Osteoblast (primary cell): Measurements from ENCODE around the gene CLDN20. TPM values are rescaled to one million over a fixed set of nuclear protein-coding genes. Genes with fewer than 3 reads are reported as not detected.
A peak's percentile ranks its signal among the peaks of the same experiment; 100 is the strongest.
"Not testable (repeated sequence)": the region's sequence is repeated elsewhere in the genome, so short reads cannot be mapped to it uniquely, and the experiment has no call there.

Experiments used
- DNase-seq: peaks from one replicate; pipeline ENCODE4 v3.0.0; 2011; ENCODE audit warnings: low spot score, mixed read lengths; ENCODE audit not compliant: insufficient read length; ENCODE audit errors: missing footprints
- H2AFZ ChIP-seq: 2 replicates; pipeline ENCODE4 v1.6.0; 2011; ENCODE audit warnings: mild to moderate bottlenecking, low read length
- H3K27ac ChIP-seq: 2 replicates; pipeline ENCODE4 v1.5.1; 2011; ENCODE audit warnings: mild to moderate bottlenecking, low read depth, low read length, moderate library complexity
- H3K27me3 ChIP-seq: 2 replicates; pipeline ENCODE4 v1.6.0; 2012; ENCODE audit warnings: mild to moderate bottlenecking, control low read depth, inconsistent platforms, low read length, moderate library complexity; ENCODE audit not compliant: insufficient read depth
- H3K36me3 ChIP-seq: 2 replicates; pipeline ENCODE4 v1.5.1; 2011; ENCODE audit warnings: mild to moderate bottlenecking, low read length, control low read depth, moderate library complexity; ENCODE audit not compliant: insufficient read depth
- H3K4me1 ChIP-seq: 2 replicates; pipeline ENCODE4 v1.5.1; 2011; ENCODE audit warnings: mild to moderate bottlenecking, low read length, control low read depth, moderate library complexity; ENCODE audit not compliant: insufficient read depth
- H3K4me2 ChIP-seq: 2 replicates; pipeline ENCODE4 v1.6.0; 2011; ENCODE audit warnings: mild to moderate bottlenecking, low read length; ENCODE audit not compliant: insufficient read depth
- H3K4me3 ChIP-seq: fragments of 200-600 bp; sonication (generic); 3 replicates; pipeline ENCODE4 v1.5.1; 2012; ENCODE audit warnings: mild to moderate bottlenecking, low read length, inconsistent platforms; ENCODE audit not compliant: insufficient read depth
- H3K79me2 ChIP-seq: 2 replicates; pipeline ENCODE4 v1.6.0; 2012; ENCODE audit warnings: mild to moderate bottlenecking, low read length, control low read depth, inconsistent platforms; ENCODE audit not compliant: insufficient read depth
- H3K9me3 ChIP-seq: 2 replicates; pipeline ENCODE4 v1.5.1; 2011; ENCODE audit warnings: low read depth, low read length, control low read depth
- H4K20me1 ChIP-seq: 2 replicates; pipeline ENCODE4 v1.6.0; 2012; ENCODE audit warnings: mild to moderate bottlenecking, low read length, control low read depth; ENCODE audit not compliant: insufficient read depth
- total RNA-seq: library from RNA; depleted of rRNA; stranded (reverse); fragments of >200 nt; gene quantifications from 2 replicates; pipeline ENCODE4 v1.2.3, GENCODE V29; 2012
- TF ChIP-seq, protein P1 (sequence below): IDR thresholded peaks from 2 replicates; pipeline ENCODE4 v1.5.1; 2011; ENCODE audit warnings: mild to moderate bottlenecking, low read depth, low read length, moderate library complexity; ENCODE audit errors: extremely low read depth

The CLDN20 gene
- total RNA-seq, 1 donor = not detected

DNA sequence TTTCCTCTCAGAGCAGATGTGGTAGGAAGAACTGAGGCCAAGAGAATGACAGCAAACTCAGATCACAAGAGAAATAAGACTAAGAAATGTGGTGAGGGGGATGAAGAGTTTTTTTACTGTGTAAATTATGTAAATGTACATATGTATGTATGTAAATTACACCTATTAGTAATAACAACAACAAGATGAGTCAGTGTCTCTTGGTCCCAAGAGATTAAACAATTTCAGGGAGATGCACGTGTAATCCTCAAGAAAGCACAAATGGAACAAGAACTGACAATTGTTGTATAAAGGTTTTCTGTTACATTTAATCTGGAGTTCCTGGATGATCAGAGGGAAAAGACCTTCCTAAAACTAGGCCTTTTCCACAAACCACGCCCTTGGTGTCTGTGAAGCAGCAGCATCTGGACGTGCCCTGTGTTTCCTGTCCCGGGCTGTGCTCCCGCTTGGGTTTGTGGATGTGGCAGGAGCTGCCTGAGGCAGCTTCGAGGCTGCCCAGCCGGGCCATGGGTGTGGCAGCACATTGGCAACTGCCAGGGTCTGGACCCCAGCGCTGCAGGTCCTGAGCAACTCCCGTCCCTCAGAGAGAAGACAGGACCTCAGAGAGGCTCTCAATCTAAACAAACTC is 994 bp downstream of the CLDN20 start:
- Histone ChIP-seq H3K27me3 (no peaks in the 10 kb centered on the region), H3K79me2 (no peaks in the 10 kb centered on the region), H3K4me1 (peaks cover 14% of the 10 kb centered on the region), H3K36me3 (peaks cover 9% of the 10 kb centered on the region), H3K4me2 (peak overlapping the region; percentile 17), H3K9me3 (no peaks in the 10 kb centered on the region), H3K4me3 (peak overlapping the region; percentile 14), H2AFZ (peak overlapping the region; percentile 70), H4K20me1 (no peaks in the 10 kb centered on the region), H3K27ac (peak overlapping the region; percentile 36)
- DNase-seq = no peak
- TF ChIP-seq, protein P1, sequence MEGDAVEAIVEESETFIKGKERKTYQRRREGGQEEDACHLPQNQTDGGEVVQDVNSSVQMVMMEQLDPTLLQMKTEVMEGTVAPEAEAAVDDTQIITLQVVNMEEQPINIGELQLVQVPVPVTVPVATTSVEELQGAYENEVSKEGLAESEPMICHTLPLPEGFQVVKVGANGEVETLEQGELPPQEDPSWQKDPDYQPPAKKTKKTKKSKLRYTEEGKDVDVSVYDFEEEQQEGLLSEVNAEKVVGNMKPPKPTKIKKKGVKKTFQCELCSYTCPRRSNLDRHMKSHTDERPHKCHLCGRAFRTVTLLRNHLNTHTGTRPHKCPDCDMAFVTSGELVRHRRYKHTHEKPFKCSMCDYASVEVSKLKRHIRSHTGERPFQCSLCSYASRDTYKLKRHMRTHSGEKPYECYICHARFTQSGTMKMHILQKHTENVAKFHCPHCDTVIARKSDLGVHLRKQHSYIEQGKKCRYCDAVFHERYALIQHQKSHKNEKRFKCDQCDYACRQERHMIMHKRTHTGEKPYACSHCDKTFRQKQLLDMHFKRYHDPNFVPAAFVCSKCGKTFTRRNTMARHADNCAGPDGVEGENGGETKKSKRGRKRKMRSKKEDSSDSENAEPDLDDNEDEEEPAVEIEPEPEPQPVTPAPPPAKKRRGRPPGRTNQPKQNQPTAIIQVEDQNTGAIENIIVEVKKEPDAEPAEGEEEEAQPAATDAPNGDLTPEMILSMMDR = no peak

DNA sequence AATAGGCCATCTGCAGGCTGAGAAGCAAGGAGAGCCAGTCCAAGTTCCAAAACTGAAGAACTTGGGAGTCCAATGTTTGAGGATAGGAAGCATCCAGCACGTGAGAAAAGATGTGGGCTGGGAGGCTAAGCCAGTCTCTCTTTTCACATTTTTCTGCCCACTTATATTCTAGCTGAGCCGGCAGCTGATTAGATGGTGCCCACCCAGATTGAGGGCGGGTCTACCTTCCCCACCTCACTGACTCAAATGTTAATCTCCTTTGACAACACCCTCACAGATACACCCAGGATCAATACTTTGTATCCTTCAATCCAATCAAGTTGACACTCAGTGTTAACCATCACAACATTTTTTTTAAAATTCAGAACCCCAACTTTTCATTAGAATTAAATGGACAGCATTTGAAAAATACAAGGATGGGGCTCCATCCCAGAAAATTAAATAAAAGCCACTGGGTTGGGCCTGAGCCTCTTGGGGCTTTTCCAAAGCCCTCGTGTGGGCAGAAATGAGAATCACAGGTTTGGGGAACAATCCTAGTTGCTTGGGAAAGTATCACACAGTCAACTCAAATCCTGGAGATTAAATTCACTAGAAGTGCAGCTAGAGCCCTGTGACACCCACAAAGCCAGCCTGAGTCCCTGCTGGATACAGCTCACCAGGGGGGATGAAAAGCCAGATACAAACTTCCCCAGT is 2.2 kb downstream of the CLDN20 start:
- TF ChIP-seq, protein P1 = peak; percentile 34
- no peak overlapping the region for H2AFZ ChIP-seq
- H3K4me3 ChIP-seq = no peak overlapping the region
- peaks cover 5% of the 10 kb centered on the region for H3K36me3 ChIP-seq
- no peak overlapping the region for H3K4me2 ChIP-seq
- H3K9me3 ChIP-seq = no peaks in the 10 kb centered on the region
- H4K20me1 ChIP-seq = no peaks in the 10 kb centered on the region
- peaks cover 4% of the 10 kb centered on the region for H3K79me2 ChIP-seq
- H3K4me1 ChIP-seq = peaks cover 10% of the 10 kb centered on the region
- no peak overlapping the region for H3K27ac ChIP-seq
- no peak for DNase-seq
- H3K27me3 ChIP-seq = no peaks in the 10 kb centered on the region

DNA sequence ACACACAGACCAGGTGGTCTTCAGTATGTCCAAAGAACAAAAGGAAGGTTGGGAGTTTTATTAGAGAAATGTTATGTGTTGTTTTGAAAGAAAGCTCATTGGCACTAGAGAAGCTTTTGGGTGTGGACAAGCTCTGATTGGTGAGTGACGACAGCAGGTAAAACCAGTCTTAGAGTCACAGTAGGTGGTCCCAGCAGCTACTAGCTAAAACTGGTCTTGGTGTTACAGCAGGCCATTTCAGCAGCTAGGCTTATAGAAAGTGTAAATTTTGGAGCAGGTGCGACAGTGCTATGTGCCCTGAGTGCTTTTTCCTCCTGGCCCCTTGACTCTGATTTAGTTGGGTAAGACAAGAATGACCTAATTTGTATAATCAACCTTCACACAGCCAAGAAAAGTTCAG is 3.6 kb downstream of the CLDN20 start:
- no peaks in the 10 kb centered on the region for H3K27me3 ChIP-seq
- TF ChIP-seq, protein P1 = no peak
- no peak for DNase-seq

DNA sequence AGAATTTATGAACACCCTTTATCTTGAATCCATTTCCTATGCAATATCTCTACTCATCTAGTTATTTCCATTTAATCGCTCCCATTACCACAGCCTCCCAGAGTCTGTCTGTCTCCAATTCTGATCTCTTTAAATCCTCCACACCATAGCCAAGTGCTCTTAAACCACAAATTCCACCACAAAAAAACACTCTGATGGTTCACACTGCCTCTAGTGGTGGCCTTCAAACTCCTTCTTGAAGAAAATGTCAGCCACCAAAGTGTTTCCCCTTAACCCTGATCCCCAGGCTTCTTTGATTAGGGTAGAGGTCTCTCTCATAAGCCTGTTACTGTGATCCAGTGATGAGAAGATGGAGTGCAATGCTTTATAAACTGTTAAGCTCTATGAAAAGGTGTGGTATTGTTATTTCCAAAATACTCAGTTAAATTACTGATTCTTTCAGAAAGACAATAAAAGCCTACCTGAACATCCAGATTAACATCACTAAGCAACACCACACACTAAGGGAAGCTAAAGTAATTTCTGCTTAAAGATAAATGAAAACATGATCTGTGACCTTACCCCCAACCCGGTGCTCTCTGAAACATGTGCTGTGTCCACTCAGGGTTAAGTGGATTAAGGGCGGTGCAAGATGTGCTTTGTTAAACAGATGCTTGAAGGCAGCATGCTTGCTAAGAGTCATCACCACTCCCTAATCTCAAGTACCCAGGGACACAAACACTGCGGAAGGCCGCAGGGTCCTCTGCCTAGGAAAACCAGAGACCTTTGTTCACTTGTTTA is 4.5 kb downstream of the CLDN20 start:
- not testable (repeated sequence) for H3K4me3 ChIP-seq, H3K27ac ChIP-seq, H3K36me3 ChIP-seq, H3K79me2 ChIP-seq, H2AFZ ChIP-seq, H3K27me3 ChIP-seq, H3K4me2 ChIP-seq, H4K20me1 ChIP-seq, H3K9me3 ChIP-seq
- DNase-seq = peak; percentile 75
- H3K4me1 ChIP-seq = peaks cover 20% of the 10 kb centered on the region
- TF ChIP-seq, protein P1 = peak; percentile 79

More for the DNA sequence above, 3.6 kb downstream of the CLDN20 start:
- peaks cover 12% of the 10 kb centered on the region for H3K4me1 ChIP-seq
- peaks cover 5% of the 10 kb centered on the region for H3K36me3 ChIP-seq
- no peaks in the 10 kb centered on the region for H4K20me1 ChIP-seq
- no peak overlapping the region for H3K27ac ChIP-seq
- no peaks in the 10 kb centered on the region for H3K9me3 ChIP-seq
- no peak overlapping the region for H3K4me2 ChIP-seq
- H2AFZ ChIP-seq = no peak overlapping the region
- no peak overlapping the region for H3K4me3 ChIP-seq
- peaks cover 4% of the 10 kb centered on the region for H3K79me2 ChIP-seq
